Measurements from ENCODE around the gene JAK1.

DNA sequence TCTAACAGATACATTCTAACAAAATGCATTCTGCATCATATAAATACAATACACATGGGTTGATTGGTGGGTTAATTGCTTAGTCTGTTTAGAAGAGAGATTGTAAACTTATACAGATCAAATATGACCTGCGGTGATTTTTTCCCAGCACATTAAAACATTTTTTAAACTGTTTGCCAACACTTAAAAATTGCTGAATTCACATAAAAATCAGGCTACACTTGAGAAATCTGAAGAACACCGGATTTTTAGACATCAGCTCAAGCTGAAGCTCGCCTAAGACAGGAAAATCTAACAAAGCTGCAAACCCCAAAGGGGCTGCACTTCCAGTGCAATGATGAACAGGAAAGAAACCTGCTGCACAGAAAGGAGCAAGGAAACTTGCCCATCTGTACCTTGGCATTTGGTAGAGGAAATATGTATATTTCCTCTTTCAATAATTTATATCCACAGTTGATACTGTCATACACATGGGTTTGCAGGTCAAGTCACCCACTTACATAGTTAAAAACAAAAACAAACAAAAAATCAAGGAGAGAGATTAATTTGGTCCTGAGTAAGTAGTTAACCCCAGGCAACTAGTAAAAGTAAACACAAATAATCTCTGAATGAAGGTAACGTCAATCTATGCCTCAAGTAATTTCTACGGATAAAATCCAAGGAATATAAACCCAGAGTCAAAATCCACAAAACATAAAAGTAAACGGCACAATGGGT is 30.4 kb upstream of the JAK1 start:
- TF ChIP-seq YY1 (IDR thresholded peaks at IDR 0.05; ENCODE audit: insufficient read depth, insufficient read length) = no peak
- no peak for TF ChIP-seq ZNF274 (IDR thresholded peaks at IDR 0.05; ENCODE audit: low read depth, low read length)
- TF ChIP-seq SUZ12 (IDR thresholded peaks at IDR 0.05; ENCODE audit: extremely low read depth, insufficient read depth, insufficient read length) = no peak

All from NT2/D1 (cell line).